Measurements from ENCODE around the gene CKLF.

DNA sequence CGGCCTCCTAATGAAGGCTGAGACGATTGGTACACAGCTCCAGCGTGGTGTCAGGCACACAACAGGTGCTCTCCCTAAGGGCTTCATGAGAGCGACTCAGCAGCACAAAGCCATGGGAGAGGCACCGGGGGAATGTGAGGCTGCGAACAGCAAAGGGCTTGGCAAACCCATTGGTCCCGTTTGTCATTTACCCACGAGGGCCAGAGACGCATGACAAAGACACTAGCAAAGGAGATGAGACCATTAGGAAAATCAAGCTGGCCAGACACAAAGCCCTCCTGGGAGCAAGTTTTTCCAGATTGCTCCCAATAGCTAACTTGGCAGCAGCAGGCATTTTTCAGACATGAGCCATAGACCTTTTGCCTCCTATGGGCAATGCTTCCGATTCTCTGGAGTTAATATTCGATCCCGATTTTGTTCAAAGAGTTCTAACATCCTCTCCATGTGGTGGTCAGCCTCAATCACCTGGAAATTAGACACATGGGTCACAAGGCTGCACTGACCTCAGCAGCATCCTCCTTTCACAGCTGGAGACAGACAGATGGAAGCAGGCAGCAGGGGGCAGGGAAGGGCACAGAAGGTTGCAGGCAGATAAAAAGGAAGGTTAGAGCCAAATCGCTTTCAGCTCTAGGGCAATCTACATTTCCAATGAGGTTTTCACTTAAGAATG lies 40.6 kb upstream of the CKLF start:
- TF ChIP-seq CTCF (conservative IDR thresholded peaks at IDR 0.05; ENCODE audit: low read depth, low read length) (no peak), EZH2 (IDR thresholded peaks at IDR 0.05; ENCODE audit: borderline replicate concordance, low read depth, low read length, poor library complexity, severe bottlenecking) (no peak)

Measured in A673 (cell line).